Stomach (tissue), 9 donors: ENCODE data around the gene WAS. TPM values are rescaled to one million over a fixed set of nuclear protein-coding genes. Genes with fewer than 3 reads are reported as not detected.
"Not testable (repeated sequence)": the region's sequence is repeated elsewhere in the genome, so short reads cannot be mapped to it uniquely, and the experiment has no call there.

ENCODE experiments used
- DNase-seq, 2 donors: peaks; one replicate each; pipeline versions ENCODE4 v3.0.0 to v3.0.0-alpha.2; 2013 to 2019
- H3K27ac ChIP-seq, 5 donors: fragments of 200-600 bp in 4 of 5; sonication (generic) in 4 of 5; one replicate each; pipeline ENCODE4 v1.5.1; 2013 to 2019; ENCODE audit warnings: mild to moderate bottlenecking in 1 of 5, moderate library complexity in 1 of 5
- H3K27me3 ChIP-seq, 3 donors: fragments of 200-600 bp; sonication (generic); one replicate each; pipeline ENCODE4 v1.5.1; 2017 to 2019; ENCODE audit warnings: mixed run types in 1 of 3
- H3K36me3 ChIP-seq, 4 donors: fragments of 200-600 bp; sonication (generic); 1 replicate in 3 of 4; 2 replicates in 1 of 4; pipeline ENCODE4 v1.5.1; 2016 to 2019
- H3K4me1 ChIP-seq, 4 donors: fragments of 200-600 bp; sonication (generic); one replicate each; pipeline ENCODE4 v1.5.1; 2016 to 2019
- H3K4me3 ChIP-seq, 4 donors: fragments of 200-600 bp; sonication (generic) in 3 of 4; one replicate each; pipeline ENCODE4 v1.5.1; 2016 to 2019; ENCODE audit warnings: mild to moderate bottlenecking in 1 of 4
- H3K9me3 ChIP-seq, 4 donors: fragments of 200-600 bp; sonication (generic); one replicate each; pipeline ENCODE4 v1.5.1; 2016 to 2019
- CTCF ChIP-seq, 7 experiments: fragments of 450-650 bp in 4 of 7; fragments of 200-600 bp in 3 of 7; sonication (generic) in 3 of 7; IDR thresholded peaks; one replicate each; pipeline ENCODE4 v1.5.1; 2016 to 2019; ENCODE audit warnings: antibody characterized with exemption in 7 of 7, control low read depth in 2 of 7, mild to moderate bottlenecking in 1 of 7
- EP300 ChIP-seq: sonication (generic); formaldehyde crosslinking; IDR thresholded peaks from one replicate; pipeline ENCODE4 v1.6.1; 2017; ENCODE audit warnings: antibody characterized with exemption
- POLR2A ChIP-seq, 4 donors: fragments of 450-650 bp; IDR thresholded peaks; one replicate each; pipeline ENCODE4 v1.6.1; 2016; ENCODE audit warnings: antibody characterized with exemption in 4 of 4, control low read depth in 2 of 4, mild to moderate bottlenecking in 1 of 4, moderate library complexity in 1 of 4
- POLR2AphosphoS5 ChIP-seq, 3 donors: sonication (generic); formaldehyde crosslinking; IDR thresholded peaks; one replicate each; pipeline ENCODE4 v1.6.1; 2016; ENCODE audit warnings: antibody characterized with exemption in 3 of 3
- WGBS, 5 donors: extraction: QIAGEN DNeasy Blood & Tissue Kit in 3 of 5; methylation state at CpG; one replicate each; pipeline versions ENCODE4 v1.1.5 to v1.1.7; 2013 to 2018; 5-methylcytosine and 5-hydroxymethylcytosine counted together
- intact Hi-C: fragments of 100-400 bp; cut with DNase I; formaldehyde crosslinking; loops from one replicate; pipeline ENCODE4 v1.15.1; 2023; ENCODE audit warnings: low total_unique reads
- polyA plus RNA-seq, 3 donors: library from polyadenylated mRNA; stranded (reverse); fragments of 200-250 nt; gene quantifications; one replicate each; pipeline ENCODE4 v1.2.3, GENCODE V29; 2013
- total RNA-seq, 5 donors: library from RNA; depleted of rRNA; stranded (reverse); fragments of >200 nt; gene quantifications; one replicate each; pipeline versions ENCODE4 v1.1.0 to v1.2.3, GENCODE V29; 2014 to 2016
- donor health status: healthy with polysubstance abuse.
- donor health status: Bipolar disorder and iron deficiency.
- donor health status: healthy.

Gene WAS
- total and polyA plus RNA-seq, 8 donors: 2.3 to 8.4 (median 4.5) TPM

DNA sequence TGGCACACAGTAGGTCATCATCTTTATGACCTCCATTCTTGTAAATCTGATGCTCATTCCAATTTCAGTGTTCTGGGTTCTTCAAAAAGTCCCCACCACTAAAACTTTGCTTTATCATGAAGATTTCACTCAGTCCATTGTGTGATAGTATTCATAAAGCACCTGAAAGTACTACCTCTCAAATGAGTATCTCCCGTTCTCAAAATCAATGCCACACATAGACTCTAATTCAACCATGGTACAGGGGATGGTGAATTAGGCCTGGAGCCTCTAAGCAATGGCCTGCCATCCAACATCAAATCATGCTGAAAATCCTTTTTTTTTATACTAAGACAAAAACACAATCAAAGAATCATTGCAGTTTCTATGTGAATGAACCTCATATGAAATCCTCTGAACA is 19.4 kb upstream of the WAS start:
- Histone ChIP-seq H3K4me3 (no peak overlapping the region), H3K9me3 (peaks cover 0 to 7% (median 0%) of the 10 kb centered on the region in 4 donors), H3K4me1 (no peaks in the 10 kb centered on the region), H3K36me3 (no peaks in the 10 kb centered on the region), H3K27me3 (no peaks in the 10 kb centered on the region), H3K27ac (no peak overlapping the region)
- TF ChIP-seq POLR2AphosphoS5 (IDR thresholded peaks at IDR 0.05): no peak
- TF ChIP-seq POLR2A (IDR thresholded peaks at IDR 0.05): no peak
- no peak for TF ChIP-seq EP300
- no peak for TF ChIP-seq CTCF (IDR thresholded peaks at IDR 0.05)
- no peak for DNase-seq
- intact Hi-C loops: no loop called here
- 77 to 88% (median 79%) methylated on average over 1 of the region's 1 CpG for WGBS, 5 donors

DNA sequence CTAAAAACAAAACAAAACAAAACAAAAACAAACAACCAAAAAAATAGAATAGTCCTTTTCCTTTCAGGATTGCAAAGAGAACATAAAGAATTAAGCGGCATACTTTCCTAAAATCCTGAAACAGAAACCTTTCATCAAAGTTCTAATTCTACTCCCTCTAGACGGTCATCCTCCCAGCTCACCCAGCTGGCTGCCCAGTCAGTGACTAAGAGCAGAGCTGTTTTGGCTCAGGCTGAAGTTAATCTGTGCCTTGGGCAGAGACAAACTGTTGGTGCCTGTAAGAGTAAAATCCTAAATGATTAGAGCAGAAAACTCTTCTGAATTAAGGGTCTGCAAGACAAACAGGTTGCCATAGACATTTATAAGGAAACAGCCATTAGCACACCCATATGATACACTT is 17.6 kb upstream of the WAS start:
- WGBS, 5 donors: 60 to 83% (median 72%) methylated on average over 2 of the region's 2 CpGs
- Histone ChIP-seq H3K9me3 (peaks cover 0 to 7% (median 0%) of the 10 kb centered on the region in 4 donors), H3K27ac (no peak overlapping the region), H3K36me3 (no peaks in the 10 kb centered on the region), H3K4me1 (no peaks in the 10 kb centered on the region), H3K27me3 (no peaks in the 10 kb centered on the region), H3K4me3 (no peak overlapping the region)
- intact Hi-C loops: no loop called here
- TF ChIP-seq EP300: no peak
- TF ChIP-seq POLR2AphosphoS5 (IDR thresholded peaks at IDR 0.05): no peak
- TF ChIP-seq POLR2A (IDR thresholded peaks at IDR 0.05): no peak
- TF ChIP-seq CTCF (IDR thresholded peaks at IDR 0.05): no peak
- no peak for DNase-seq

DNA sequence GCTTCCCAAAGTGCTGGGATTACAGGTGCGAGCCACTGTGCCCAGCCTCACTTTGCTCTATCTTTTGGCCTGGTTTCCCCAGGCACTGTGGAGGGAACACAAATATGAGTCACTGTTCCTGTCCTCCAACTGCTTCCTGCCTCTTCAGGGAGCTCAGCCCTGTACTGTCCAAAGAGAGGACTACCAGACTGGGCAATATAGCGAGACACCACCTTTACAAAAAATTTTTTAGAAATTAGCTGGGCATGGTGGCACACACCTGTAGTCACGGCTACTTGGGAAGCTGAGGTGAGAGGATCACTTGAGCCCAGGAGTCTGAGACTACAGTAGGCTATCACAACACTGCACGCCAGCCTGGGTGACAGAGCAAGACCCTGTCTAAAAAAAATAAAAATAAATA is 16.9 kb upstream of the WAS start:
- intact Hi-C loops: no loop called here
- Histone ChIP-seq H3K27me3 (no peaks in the 10 kb centered on the region), H3K27ac (no peak overlapping the region), H3K9me3 (peaks cover 0 to 7% (median 0%) of the 10 kb centered on the region in 4 donors), H3K36me3 (no peaks in the 10 kb centered on the region), H3K4me1 (no peaks in the 10 kb centered on the region), H3K4me3 (no peak overlapping the region)
- DNase-seq: no peak
- 60 to 94% (median 82%) methylated on average over 3 to 4 of the region's 4 CpGs for WGBS, 5 donors
- TF ChIP-seq CTCF (IDR thresholded peaks at IDR 0.05): no peak
- no peak for TF ChIP-seq EP300
- TF ChIP-seq POLR2A (IDR thresholded peaks at IDR 0.05): no peak
- TF ChIP-seq POLR2AphosphoS5 (IDR thresholded peaks at IDR 0.05): no peak

DNA sequence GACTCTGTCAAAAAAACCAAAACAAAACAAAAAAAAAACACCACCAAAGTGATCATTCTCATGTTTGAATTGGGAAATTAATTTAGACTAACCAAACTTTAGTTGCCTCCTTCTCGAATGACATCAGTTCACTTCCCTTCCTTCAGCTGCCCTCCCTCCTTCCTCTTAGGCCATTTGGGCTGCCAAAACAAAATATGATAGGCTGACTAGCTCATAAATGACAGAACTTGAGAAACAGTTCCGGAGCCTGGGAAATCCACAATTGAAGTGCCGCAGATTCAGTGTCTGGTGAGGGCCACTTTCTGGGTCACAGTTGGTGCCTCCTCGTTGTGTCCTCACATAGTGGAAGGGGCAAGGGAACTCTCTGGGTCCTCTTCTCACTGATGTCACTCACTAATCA is 16.1 kb upstream of the WAS start:
- H3K27me3 ChIP-seq: no peaks in the 10 kb centered on the region
- H3K27ac ChIP-seq: no peak overlapping the region
- no peak for TF ChIP-seq POLR2A (IDR thresholded peaks at IDR 0.05)
- no peak for TF ChIP-seq CTCF (IDR thresholded peaks at IDR 0.05)
- no peak for TF ChIP-seq EP300
- TF ChIP-seq POLR2AphosphoS5 (IDR thresholded peaks at IDR 0.05): no peak
- H3K4me1 ChIP-seq: no peaks in the 10 kb centered on the region
- H3K9me3 ChIP-seq: peaks cover 0 to 7% (median 0%) of the 10 kb centered on the region in 4 donors
- no peak overlapping the region for H3K4me3 ChIP-seq
- intact Hi-C loops: no loop called here
- DNase-seq: no peak
- WGBS, 5 donors: 77 to 82% (median 81%) methylated on average over 2 to 4 of the region's 4 CpGs
- no peaks in the 10 kb centered on the region for H3K36me3 ChIP-seq

DNA sequence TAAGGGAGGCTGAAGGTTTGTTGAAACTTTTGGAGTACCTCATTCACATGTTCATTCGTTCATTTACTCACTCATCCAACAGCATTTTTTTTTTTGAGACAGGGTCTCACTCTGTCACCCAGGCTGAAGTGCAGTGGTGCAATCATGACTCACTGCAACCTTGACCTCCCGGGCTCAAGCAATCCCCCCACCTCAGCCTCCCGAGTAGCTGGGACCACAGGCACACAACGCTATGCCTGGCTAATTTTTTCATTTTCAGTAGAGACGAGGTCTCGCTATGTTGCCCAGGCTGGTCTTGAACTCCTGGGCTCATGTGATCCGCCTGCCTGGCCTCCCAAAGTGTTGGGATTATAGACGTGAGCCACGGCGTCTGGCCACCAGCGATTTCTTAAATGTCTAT is 15.4 kb upstream of the WAS start:
- H3K27ac ChIP-seq, H3K27me3 ChIP-seq, intact Hi-C loops, DNase-seq, H3K36me3 ChIP-seq, H3K9me3 ChIP-seq, H3K4me3 ChIP-seq, H3K4me1 ChIP-seq: not testable (repeated sequence)
- 82 to 88% (median 84%) methylated on average over 11 of the region's 11 CpGs for WGBS, 5 donors
